GM21529 (cell line): ENCODE data around the gene PTMA.
"Not testable (repeated sequence)": the region's sequence is repeated elsewhere in the genome, so short reads cannot be mapped to it uniquely, and the experiment has no call there.

Experiments
- ATAC-seq: cut with Tn5 transposase; IDR thresholded peaks from one replicate; pipeline ENCODE4 v1.9.1; 2021; ENCODE audit not compliant: unreplicated experiment

PTMA gene

GRCh38 chr2:231714639-231715498 is 6.5 kb downstream of the PTMA start:
- ATAC-seq: no peak

GRCh38 chr2:231715499-231715837 is 7.1 kb downstream of the PTMA start:
- ATAC-seq: no peak

- no peak for ATAC-seq
These were observed 7.8 kb downstream of the PTMA start for GRCh38 chr2:231715988-231716616.

- ATAC-seq: no peak
These were observed 8.4 kb downstream of the PTMA start for GRCh38 chr2:231716666-231717280.

- no peak for ATAC-seq
These were observed 9.2 kb downstream of the PTMA start for GRCh38 chr2:231717281-231718171.

GRCh38 chr2:231718799-231719198 is 10.5 kb downstream of the PTMA start:
- no peak for ATAC-seq

- ATAC-seq: peak; percentile 4
These were observed 12.1 kb downstream of the PTMA start for GRCh38 chr2:231720292-231720986.

GRCh38 chr2:231720987-231721966 is 13.0 kb downstream of the PTMA start:
- ATAC-seq: peak; percentile 85

- no peak for ATAC-seq
These were observed 14.5 kb downstream of the PTMA start for GRCh38 chr2:231722721-231723307.

- ATAC-seq: no peak
These were observed 17.2 kb downstream of the PTMA start for GRCh38 chr2:231725476-231725875.

GRCh38 chr2:231726276-231726675 is 18.0 kb downstream of the PTMA start:
- ATAC-seq: no peak

GRCh38 chr2:231727621-231728020 is 19.3 kb downstream of the PTMA start:
- ATAC-seq: no peak

GRCh38 chr2:231732604-231733003 is 24.3 kb downstream of the PTMA start:
- no peak for ATAC-seq

GRCh38 chr2:231737761-231738160 is 29.4 kb downstream of the PTMA start:
- no peak for ATAC-seq

- no peak for ATAC-seq
These were observed 35.2 kb downstream of the PTMA start for GRCh38 chr2:231743376-231744116.

- no peak for ATAC-seq
These were observed 37.1 kb downstream of the PTMA start for GRCh38 chr2:231745303-231746038.

GRCh38 chr2:231748153-231748896 is 40.0 kb downstream of the PTMA start:
- not testable (repeated sequence) for ATAC-seq
